GM04504 (cell line): ENCODE results near the gene KDELR3.

Experiments used
- DNase-seq: peaks from one replicate; pipeline ENCODE4 v3.0.0-alpha.2; 2012; ENCODE audit warnings: low read depth

Gene KDELR3

DNA sequence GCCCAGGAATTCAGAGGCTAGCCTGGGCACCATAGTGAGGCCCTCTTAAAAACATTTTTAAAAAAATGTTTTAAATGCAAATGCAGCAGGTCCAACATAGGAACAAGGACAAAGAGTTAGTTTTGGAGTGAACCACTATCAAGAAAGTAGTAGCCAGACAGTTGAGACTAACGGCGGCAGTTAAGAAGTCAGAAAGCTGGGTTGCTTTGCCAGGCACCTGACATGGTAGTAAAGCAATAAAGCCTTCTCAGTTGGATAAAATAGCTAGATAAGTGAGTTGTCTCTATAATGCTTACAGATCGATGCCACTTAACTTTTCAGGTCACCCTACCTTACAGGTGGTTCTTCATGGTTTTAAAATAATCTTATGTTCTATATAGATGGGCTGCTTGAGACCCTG, 55.1 kb downstream of the KDELR3 start:
- no peak for DNase-seq

- no peak for DNase-seq
Observed at GRCh38 chr22:38523479-38523878, 55.6 kb downstream of the KDELR3 start.

GRCh38 chr22:38524429-38524828, 56.5 kb downstream of the KDELR3 start:
- DNase-seq = no peak

DNA sequence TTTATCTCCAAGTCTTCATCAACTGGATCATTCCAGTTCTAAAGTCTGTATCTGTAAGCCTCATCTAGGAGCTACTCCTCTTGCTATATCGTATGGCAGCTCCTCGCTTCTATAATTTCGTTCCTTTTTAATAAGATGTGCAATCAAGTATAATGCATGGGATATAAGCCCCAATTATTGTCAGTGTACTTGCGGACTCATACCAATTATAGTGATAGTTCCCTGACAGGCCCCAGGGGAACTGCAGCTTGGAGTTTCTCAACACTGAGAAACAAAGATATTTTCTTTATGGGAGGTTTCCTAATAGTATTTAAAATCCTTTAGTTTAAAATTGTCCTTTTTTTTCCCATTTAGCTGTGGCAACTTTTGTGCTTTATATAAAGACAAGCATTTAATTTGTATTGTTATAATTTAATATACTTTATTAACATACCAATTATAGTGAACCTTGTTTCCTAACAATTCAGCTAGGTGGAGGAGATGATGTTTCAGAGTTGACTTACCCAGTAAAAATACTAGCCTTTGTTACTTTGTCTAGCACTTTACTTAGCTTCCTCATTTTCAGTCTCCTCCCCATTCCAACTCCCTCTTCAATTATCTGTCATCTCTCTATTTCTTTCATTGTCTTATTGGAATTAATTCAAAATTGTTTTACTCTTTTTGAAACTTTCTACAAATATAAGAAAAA, 63.5 kb downstream of the KDELR3 start:
- DNase-seq = no peak
